GM21390 (cell line): Measurements from ENCODE around the gene KIAA0408.
"Not testable (repeated sequence)": the region's sequence is repeated elsewhere in the genome, so short reads cannot be mapped to it uniquely, and the experiment has no call there.

Experiments used
- ATAC-seq: cut with Tn5 transposase; IDR thresholded peaks from one replicate; pipeline ENCODE4 v1.9.1; 2021; ENCODE audit not compliant: unreplicated experiment

The KIAA0408 gene

DNA sequence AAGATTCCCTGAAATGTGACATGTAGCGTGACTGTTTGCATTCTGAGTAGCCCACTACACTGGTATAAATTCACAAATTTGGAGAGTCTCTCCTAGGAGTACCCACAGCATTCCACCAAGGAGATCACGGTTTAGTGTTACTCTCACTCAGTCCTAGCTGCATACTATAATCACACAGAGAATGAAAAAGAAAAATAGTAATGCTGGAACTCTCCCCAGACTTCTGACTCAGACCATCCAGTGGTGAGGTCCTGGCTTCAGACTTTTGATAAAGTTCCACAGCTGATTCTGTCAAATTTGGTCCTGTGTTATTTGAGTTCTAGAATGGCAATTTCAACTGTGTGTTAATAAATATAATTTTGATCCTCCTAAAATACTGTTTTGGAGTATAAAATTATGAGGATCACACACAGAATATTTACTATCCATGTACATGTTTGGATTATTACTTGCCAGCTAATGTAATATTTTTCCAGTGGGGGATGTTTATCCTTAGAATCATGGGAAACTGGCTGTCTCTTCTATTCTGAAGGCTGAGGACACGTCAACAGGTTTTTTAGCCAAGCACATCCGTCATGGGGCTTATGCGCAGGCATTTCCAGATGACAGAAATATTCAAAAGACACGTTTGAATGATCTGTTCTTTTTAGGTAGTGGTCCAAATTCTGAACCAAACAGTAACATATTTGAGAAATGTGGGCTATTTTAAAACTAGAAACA lies 5.1 kb upstream of the KIAA0408 start:
- ATAC-seq = no peak

DNA sequence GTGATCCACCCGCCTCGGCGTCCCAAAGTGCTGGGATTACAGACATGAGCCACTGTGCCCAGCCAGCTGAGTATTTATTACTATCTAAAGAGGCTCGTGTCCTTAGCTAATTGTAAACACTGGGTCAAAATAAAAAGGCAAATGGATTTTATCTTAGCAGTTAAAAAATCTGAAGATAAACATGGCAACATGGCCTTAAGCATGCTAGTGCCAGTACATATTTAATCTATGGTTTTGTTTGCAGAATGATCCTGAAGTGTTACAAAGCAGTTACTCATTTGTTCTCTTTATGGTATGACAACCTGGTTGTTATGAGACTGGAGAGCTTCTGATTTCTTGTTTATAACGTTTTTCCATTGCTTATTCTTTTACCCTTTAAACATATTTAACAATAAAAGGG lies 3.9 kb upstream of the KIAA0408 start:
- ATAC-seq = no peak

DNA sequence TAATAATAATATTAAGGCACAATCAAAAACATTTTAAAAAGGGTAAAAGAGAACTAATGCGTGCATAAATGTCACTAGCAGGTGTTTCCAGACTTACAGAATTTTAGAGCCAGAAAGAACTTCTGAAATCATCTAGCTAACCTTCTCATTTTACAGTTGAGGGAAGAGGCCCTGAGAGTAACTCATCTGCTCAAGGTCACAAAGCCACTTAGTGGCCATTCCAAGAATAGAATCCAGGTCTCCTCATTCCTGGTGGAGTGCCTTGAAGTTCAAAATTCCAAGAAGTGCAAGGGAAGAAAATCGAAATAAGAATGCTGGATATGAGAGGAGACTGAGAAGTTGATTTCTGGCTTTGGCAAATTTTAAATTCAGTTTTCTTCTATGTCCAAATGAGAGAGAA lies 3.2 kb upstream of the KIAA0408 start:
- no peak for ATAC-seq

DNA sequence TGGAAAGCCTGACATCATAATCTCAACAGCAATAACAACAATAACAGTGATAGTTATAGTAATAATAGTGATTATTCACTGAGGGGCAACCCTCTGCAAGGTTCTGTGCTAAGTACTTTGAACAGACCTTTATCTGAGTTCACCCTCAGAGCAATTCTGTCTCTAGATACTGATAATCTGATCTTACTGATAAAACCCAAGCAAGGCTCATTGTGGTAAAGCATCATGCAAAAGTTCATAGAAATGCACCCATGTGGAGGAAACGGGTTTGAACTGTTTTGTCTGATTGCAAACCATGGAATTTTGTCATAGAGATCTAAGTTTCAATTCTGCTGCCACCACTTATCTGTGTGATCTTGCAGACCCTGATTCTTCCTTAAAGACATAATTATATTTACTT lies 1.3 kb upstream of the KIAA0408 start:
- no peak for ATAC-seq

DNA sequence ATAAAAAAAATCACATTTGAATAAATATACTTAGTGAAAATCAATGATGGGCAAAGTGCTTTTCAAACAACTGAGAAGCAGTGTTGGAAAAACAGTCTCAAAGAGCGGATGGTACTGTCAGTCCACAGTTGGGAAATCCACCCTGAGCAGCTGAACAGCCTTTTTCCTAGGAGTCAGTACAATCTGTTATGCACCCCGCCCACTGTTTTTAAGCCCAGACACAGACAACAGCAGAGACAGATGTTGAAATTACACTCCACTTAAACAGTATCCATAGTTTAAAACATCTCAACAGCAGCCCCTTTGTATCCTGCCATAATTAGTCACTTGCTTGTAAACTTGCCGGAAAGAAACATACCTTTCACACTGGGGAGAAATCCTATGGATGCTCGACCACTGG lies 372 bp downstream of the KIAA0408 start:
- ATAC-seq = no peak

DNA sequence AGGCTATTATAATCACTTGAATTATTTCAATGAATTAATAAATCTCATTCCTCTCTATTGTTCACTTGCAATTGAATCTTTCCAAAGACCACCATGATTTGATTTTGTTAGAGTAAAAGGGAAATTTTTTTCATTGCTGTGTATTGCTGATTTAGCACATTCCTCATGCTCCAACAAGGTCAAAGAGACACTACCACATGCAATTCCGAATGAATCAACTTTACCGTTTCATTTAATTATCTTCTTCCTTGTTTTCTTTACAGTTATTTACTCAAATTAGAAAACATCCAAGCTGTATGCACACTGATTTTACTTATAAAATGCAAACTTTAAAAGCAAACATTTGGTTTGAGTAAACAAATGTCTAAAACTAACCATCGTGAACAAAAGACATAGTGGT lies 967 bp downstream of the KIAA0408 start:
- no peak for ATAC-seq

DNA sequence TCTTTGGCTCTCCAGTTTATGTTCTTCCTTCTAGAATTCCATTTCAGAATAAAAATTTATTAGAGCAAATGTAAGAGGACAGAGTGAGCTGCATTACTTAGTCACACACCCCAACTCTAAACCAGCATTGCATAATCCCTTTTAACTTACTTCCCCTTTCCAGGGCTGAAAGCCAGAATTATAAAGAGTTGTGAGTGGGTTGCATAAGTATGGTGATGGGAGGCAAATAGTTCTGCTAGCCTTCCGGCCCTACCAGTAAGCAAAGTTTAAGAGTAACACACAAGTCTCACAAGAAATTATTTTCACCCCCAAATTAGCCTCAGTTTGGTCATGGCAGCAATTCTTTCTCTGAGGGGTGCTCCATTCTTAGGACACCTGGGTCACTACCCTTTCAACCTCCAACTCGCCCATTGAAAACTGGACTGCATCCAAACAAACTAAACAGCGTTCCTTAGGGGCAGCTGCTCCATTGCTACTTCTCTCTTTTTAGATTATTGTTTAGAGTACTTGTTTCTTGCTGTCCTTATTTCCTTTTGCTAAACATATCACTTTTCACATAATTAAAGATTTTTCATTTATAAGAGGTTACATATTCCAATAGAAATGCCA lies 1.6 kb downstream of the KIAA0408 start:
- ATAC-seq = no peak

DNA sequence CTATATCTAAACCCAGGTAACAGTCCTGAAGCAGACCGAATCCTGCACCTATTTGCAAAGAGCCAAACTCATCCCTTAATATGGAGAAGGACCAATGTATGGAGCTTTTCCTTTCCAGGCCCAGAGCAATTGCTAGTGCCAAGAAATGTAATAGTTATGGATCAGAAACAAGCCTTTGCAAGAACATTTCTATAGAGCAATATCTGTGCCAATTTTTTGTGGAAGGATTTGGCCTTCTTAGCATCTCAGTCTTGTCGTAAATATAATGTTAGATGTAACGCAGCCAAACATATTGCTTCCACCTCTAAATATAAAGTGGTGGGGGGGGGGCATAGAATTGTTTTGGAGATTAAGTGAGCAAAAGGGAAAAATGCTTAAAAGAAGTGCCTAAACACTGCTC lies 2.7 kb downstream of the KIAA0408 start:
- no peak for ATAC-seq

DNA sequence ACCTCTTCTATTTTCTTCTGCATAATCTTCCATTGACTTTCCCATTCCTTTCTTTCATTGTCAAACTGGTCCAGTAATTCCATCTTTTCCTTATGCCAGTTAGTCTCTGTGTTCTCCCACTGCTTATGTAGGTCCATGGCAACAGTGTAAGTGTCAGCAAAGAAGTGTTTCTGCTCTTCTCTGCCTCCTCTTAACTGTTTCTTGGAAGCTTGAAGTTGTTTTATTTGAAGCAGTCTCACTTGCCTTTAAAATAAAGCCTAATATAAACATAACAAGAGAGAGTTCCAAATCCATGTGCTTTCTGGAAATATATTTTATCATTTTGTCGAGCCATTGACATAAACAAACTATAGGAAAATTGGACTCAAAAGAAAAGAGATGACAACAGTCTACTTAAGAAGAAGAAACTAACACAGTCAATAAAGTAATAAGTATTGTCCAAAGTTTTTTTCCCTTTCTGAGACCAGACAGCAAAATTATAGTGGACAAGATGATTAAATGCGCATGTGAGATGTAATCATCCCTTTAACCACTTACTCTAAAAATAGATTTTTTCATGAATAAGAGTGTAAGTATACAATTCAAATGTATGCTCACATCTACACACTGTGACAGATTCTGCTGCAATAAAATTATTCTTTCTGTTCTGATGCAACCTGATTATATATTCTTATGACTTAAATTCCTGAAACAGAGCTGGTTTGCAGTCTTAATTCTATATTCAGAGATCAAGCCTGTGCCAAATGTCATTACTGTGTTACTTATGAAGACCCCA lies 5.2 kb downstream of the KIAA0408 start:
- no peak for ATAC-seq

DNA sequence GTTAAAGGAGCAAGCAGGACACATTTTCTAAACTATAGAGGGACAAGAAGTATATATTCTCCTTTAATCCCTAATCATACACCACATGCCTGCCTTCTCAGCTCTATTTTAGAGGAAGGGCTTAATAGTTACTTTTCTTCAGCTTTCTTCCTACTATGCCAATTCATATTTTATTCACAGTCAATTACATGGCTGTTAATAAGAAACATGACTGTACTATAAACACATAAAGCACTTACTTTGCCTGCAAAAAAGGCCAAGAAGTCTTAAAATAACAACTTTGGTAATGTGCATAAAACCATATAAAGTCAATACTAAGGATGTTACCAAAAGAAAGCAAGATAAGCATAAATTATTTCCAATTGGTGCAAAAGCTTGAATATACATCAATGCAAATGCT lies 6.4 kb downstream of the KIAA0408 start:
- ATAC-seq = no peak

DNA sequence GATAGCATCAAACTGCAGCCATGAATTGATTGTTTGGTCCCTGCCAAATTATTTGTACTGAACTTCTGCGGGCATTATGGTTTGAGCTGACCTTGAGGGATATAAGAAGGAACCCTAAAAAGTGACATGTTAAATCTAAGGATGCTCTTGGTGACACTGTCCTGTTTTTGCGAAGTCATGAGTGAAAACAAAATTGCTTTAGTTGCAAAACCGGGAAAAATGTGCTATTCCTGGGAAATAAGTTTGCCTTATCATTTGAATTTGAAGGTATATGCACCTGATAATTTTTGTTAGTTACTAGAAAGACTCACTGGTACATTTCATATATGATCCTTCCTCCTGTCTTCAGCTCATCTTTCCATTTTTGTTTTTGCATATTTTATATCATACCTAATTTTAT lies 7.8 kb downstream of the KIAA0408 start:
- no peak for ATAC-seq

DNA sequence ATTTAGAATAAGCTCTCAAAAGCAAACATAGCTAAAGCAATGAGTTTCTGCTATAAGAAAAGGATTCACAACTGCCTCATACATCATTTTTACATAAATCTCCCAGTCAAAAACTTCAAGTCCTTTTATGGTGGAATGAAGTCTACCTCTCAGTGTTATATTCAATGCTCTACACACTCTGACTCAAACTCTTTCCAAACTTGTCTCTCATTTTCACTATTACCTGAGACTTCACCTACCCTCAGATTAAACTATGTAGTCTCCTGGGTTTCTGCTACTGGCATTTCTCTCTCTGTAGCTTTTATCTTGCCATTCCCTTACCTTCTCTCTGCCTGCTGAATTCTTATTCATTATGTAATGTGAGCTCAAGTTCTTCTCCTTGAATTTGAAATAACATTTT lies 11.4 kb downstream of the KIAA0408 start:
- no peak for ATAC-seq

DNA sequence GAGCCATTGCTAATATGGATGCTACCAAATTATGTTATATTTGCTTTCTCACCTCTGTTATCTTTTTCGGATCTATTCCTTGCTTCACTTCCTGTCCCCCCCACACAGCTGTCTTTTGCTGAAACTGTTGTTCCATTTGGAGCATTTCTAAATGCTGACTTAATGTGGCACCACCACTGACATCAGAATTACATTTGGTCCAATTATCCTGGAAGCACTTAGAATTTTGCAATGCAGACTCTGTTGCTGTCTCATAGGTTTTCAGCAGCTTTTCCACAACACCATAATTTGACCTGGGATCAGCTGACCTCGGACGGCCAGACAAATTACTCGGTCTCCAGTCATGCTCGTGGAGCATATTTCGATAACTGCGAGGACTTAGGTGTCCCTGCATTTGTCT lies 12.8 kb downstream of the KIAA0408 start:
- no peak for ATAC-seq

DNA sequence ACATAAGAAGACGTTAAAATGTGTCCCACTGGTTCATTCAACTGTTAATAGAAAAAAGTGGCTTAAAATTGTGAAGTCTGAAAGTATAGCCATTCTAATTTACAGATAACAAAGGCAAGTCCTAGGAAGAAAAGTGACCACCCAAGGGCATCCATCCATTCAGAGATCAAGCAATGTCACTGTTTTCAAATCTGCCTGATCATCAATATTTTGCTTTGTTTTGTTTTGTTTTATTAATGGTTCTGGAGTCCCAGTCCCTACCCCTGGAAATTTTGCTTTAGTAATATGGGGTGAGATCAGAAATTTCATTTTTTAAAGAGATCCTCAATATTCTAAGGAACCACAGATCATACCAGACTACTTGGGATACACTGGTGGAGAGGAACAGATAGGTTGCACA lies 17.3 kb downstream of the KIAA0408 start:
- ATAC-seq = no peak

DNA sequence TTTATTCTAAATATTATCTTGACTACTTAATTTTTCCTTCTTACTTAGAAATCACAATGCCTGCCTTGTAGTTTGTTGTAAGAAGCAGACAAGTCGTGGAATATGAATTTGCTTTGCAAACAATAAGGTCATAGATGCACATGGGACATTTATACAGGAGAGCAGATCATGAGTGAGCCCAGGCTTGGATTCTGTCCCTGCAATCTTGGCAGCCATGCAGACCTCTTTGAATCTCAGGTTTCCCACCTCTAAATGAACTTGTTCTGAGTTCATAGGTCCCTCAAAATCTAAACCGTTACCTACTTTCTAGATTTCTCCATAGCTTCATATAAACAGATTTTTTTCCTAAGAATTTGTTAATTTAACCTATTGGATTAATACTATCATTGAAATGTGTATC lies 19.5 kb downstream of the KIAA0408 start:
- ATAC-seq = no peak

DNA sequence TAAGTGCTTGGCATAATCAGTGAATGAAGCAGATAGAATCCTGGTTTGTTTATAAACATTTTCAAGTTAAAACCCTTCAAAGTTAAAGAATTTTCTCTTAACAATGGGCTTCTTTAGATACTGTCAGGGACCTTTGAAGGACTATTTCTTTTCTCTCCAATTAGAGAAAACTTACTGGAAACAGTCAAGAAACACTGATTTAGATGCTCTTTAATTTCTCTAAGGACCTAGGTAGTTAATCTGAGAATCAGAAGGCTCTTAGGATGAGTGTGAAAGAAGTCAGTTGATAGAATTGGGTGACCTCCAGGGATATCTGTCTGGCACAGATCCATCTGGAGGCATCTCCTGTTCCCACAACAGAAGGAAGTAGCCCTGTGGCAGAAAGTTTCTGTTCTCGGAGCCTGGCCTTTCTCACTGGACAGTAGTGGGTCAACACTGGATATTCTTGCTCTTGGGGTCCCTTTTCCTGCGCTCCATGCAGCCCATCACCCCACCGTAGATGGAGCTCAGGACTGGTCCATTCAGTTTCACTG lies 22.5 kb downstream of the KIAA0408 start:
- ATAC-seq = no peak

DNA sequence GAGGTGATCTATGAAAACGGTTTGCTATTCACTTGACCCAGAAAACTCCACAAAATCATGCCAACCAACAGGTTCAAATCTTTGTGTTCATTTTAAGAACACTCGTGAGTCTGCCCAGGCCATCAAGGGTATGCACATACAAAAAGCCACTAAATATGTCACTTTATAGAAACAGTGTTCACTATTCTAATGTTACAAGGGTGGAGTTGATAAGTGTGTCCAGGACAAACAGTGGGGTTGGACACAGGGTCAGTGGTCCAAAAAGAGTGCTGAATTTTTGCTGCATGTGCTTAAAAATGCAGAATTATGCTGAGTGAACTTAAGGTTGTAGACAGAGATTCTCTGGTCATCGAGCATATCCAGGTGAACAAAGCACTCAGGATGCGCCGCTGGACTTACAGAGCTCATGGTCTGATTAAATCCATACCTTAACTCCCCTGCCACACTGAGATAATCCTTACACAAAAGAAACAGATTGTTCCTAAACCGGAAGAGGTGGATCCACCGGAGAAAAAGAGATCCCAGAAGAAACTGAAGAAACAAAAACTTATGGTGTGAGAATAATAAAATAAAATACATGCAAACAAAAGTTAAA lies 23.5 kb downstream of the KIAA0408 start:
- no peak for ATAC-seq

DNA sequence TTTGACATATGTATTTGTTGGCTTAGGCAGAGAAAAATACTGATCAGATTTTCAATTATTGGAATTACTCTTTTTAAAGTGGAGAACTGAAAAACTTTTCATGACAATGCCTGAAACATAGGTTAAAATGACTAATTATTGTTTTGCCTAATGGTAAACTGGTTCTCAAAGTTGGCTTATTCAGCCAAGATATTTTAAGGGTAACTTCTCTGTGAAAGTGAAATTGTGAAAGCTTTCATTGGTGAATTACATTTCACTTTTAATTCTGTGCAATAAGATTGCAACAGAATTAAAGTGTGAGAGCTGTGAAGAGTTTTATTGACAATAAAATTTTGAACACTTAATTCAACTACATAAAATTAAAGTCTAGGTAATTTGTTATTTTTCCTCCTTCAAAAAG lies 24.5 kb downstream of the KIAA0408 start:
- ATAC-seq = no peak

DNA sequence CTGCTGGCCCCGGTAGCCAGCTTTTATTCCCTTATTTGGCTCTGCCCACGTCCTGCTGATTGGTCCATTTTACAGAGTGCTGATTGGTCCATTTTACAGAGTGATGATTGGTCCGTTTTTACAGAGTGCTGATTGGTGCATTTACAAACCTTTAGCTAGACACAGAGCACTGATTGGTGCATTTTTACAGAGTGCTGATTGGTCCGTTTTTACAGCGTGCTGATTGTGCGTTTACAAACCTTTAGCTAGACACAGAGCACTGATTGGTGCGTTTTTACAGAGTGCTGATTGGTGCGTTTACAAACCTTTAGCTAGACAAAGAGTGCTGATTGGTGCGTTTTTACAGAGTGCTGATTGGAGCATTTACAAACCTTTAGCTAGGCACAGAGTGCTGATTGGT lies 30.6 kb downstream of the KIAA0408 start:
- not testable (repeated sequence) for ATAC-seq

DNA sequence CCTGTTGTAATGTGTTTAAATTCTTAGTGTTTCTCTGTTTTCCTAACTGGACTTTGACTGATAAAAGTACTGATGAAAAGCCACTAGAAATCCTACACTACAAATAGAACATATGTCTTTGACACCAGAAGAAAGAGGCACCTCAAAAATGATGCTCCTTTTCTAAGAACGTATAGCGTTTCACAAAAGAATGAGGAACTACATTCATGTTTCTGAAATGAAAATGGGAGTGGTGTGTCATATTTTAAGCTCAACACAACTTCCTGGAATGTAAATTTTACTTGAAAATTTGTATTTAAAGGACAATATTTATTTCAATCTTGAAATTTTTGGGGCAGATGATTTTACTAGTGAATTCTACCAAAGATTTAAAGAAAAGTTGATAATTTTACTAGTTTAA lies 35.3 kb downstream of the KIAA0408 start:
- no peak for ATAC-seq

DNA sequence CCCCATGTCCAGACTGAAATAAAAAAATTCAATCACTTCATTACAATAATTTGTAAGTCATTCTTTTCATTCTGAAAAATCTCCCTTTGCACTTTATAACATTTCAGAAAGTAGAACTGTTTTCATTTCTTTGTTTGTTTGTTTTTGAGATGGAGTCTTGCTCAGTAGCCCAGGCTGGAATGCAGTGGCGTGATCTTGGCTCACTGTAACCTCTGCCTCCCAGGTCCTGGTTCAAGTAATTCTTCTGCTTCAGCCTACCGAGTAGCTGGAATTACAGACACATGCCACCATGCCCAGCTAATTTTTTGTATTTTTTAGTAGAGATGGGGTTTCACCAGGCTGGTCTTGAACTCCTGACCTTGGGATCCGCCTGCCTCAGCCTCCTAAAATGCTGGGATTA lies 38.0 kb downstream of the KIAA0408 start:
- not testable (repeated sequence) for ATAC-seq

DNA sequence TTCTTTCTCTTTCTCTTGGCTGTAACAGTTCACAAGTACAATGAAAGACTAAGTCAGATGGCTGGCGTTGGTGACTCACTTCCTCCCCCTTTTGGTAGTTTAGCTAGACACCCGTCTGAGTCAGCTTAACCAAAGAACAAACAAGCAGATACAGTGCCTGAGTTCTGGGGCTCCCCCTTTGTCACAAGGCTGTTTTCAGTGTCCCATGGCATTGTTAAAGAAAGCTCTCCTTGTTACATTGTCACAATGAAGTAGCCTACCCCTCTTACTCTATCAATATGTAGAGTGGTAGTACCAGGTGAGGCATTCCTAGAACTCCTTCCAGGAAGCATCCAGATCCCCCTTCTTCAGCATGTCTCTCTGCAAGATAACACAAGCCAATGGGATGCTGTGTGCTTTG lies 38.6 kb downstream of the KIAA0408 start:
- peak; percentile 100 for ATAC-seq
